SK-N-SH (cell line): Measurements from ENCODE around the gene TTC3.

Source experiments
- CTCF ChIP-seq: fragments of 200-600 bp; sonication (generic); IDR thresholded peaks from 2 replicates; pipeline ENCODE4 v1.6.1; 2017; ENCODE audit warnings: antibody characterized with exemption, mild to moderate bottlenecking, moderate library complexity
- EP300 ChIP-seq, 2 experiments: IDR thresholded peaks; 2 replicates each; pipeline versions ENCODE4 v1.4.0 to v1.6.1; 2012; ENCODE audit warnings: borderline replicate concordance in 1 of 2, low read depth in 1 of 2, low read length in 1 of 2
- FOXM1 ChIP-seq: IDR thresholded peaks from 2 replicates; pipeline ENCODE4 v1.4.0; 2012; ENCODE audit warnings: low read depth, mild to moderate bottlenecking
- GATA2 ChIP-seq: sonication (generic); formaldehyde crosslinking; IDR thresholded peaks from 2 replicates; pipeline ENCODE4 v1.5.0; 2020; ENCODE audit warnings: mild to moderate bottlenecking, missing genetic modification reagents
- JUND ChIP-seq: IDR thresholded peaks from 2 replicates; pipeline ENCODE4 v1.4.0; 2012
- NRF1 ChIP-seq: IDR thresholded peaks from 2 replicates; pipeline ENCODE4 v1.6.1; 2012; ENCODE audit warnings: low read depth, mild to moderate bottlenecking, low read length
- TEAD4 ChIP-seq: IDR thresholded peaks from 2 replicates; pipeline ENCODE4 v1.4.0; 2012; ENCODE audit warnings: mild to moderate bottlenecking, borderline replicate concordance; ENCODE audit not compliant: insufficient read depth
- USF1 ChIP-seq: IDR thresholded peaks from 2 replicates; pipeline ENCODE4 v1.4.0; 2012; ENCODE audit warnings: low read depth, borderline replicate concordance
- USF2 ChIP-seq: fragments of 150-350 bp; IDR thresholded peaks from 2 replicates; pipeline ENCODE4 v1.6.1; 2017; ENCODE audit warnings: antibody characterized with exemption, low read length, low read depth, borderline replicate concordance
- TF ChIP-seq, protein P1 (sequence below): IDR thresholded peaks from 2 replicates; pipeline ENCODE4 v1.4.0; 2012; ENCODE audit warnings: low read depth
- TF ChIP-seq, protein P2 (sequence below): IDR thresholded peaks from 2 replicates; pipeline ENCODE4 v1.6.1; 2012; ENCODE audit warnings: mild to moderate bottlenecking, low read depth, low read length, moderate library complexity

DNA sequence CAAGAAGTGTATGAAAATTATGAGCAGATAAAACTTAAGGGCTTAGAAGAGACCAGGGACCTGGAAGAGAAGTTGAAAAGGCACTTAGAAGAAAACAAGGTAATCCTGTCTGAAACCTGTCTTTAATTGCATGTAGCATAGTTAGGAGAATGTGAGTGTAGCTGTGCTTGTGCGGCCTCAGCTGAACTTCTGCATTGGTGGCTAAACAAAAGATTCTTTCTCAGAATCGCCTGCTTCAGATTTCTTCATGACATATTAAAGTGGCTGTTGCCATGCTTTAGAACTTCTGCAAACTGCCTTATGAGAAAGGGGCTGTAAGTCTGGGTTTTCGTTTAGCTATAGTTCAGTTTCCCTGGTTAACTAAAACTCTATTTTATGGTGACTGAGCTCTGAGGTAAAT is 99.6 kb downstream of the TTC3 start:
- no peak for TF ChIP-seq FOXM1
- TF ChIP-seq CTCF, result no peak
- TF ChIP-seq GATA2 (CRISPR knock-in tag), result no peak
- no peak for TF ChIP-seq JUND
- TF ChIP-seq, protein P1, sequence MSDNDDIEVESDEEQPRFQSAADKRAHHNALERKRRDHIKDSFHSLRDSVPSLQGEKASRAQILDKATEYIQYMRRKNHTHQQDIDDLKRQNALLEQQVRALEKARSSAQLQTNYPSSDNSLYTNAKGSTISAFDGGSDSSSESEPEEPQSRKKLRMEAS, result no peak
- TF ChIP-seq USF2, result no peak
- TF ChIP-seq TEAD4, result no peak
- TF ChIP-seq, protein P2, sequence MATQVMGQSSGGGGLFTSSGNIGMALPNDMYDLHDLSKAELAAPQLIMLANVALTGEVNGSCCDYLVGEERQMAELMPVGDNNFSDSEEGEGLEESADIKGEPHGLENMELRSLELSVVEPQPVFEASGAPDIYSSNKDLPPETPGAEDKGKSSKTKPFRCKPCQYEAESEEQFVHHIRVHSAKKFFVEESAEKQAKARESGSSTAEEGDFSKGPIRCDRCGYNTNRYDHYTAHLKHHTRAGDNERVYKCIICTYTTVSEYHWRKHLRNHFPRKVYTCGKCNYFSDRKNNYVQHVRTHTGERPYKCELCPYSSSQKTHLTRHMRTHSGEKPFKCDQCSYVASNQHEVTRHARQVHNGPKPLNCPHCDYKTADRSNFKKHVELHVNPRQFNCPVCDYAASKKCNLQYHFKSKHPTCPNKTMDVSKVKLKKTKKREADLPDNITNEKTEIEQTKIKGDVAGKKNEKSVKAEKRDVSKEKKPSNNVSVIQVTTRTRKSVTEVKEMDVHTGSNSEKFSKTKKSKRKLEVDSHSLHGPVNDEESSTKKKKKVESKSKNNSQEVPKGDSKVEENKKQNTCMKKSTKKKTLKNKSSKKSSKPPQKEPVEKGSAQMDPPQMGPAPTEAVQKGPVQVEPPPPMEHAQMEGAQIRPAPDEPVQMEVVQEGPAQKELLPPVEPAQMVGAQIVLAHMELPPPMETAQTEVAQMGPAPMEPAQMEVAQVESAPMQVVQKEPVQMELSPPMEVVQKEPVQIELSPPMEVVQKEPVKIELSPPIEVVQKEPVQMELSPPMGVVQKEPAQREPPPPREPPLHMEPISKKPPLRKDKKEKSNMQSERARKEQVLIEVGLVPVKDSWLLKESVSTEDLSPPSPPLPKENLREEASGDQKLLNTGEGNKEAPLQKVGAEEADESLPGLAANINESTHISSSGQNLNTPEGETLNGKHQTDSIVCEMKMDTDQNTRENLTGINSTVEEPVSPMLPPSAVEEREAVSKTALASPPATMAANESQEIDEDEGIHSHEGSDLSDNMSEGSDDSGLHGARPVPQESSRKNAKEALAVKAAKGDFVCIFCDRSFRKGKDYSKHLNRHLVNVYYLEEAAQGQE, result no peak
- no peak for TF ChIP-seq USF1
- TF ChIP-seq NRF1, result no peak
- TF ChIP-seq EP300 (IDR thresholded peaks at IDR 0.05; ENCODE audit: borderline replicate concordance in 1 of 2, low read depth in 1 of 2, low read length in 1 of 2), result no peak
